ENCODE data around the gene MGP. TPM values are rescaled to one million over a fixed set of nuclear protein-coding genes. Genes with fewer than 3 reads are reported as not detected.

The MGP gene
- polyA plus RNA-seq, 1 of the 3 experiments (the other 2 are of a cell fraction), result 76.2 TPM

GRCh38 chr12:14906114-14906513 is 20.5 kb upstream of the MGP start:
- Histone ChIP-seq H3K4me2 (no peak overlapping the region), H3K4me3 (ENCODE audit: low read depth in 2 of 2, low read length in 1 of 2) (no peak overlapping the region), H3K4me1 (ENCODE audit: control insufficient read depth in 1 of 2, insufficient read depth in 2 of 2, low read depth in 1 of 2, low read length in 1 of 2) (no peaks in the 10 kb centered on the region; a peak in 1 of 4 replicates), H3K27ac (ENCODE audit: low read depth in 2 of 2, low read length in 1 of 2) (no peak overlapping the region), H2AFZ (ENCODE audit: low read depth) (no peak overlapping the region), H4K20me1 (ENCODE audit: insufficient read depth) (no peaks in the 10 kb centered on the region), H3K36me3 (replicated peaks in 1 of 2; ENCODE audit: control insufficient read depth in 1 of 2, insufficient read depth in 2 of 2, low read length in 1 of 2) (no peaks in the 10 kb centered on the region), H3K79me2 (ENCODE audit: insufficient read depth) (no peaks in the 10 kb centered on the region), H3K27me3 (ENCODE audit: insufficient read depth) (no peaks in the 10 kb centered on the region), H3K9ac (no peak overlapping the region), H3K9me3 (no peaks in the 10 kb centered on the region), H3K9me2 (no peaks in the 10 kb centered on the region), H3F3A (replicated peaks; ENCODE audit: insufficient read depth) (no peaks in the 10 kb centered on the region)
- DNase-seq, result no peak
- TF ChIP-seq NFIC (IDR thresholded peaks at IDR 0.05; ENCODE audit: borderline replicate concordance), result no peak
- TF ChIP-seq EP300 (IDR thresholded peaks at IDR 0.05; ENCODE audit: borderline replicate concordance in 1 of 2, low read depth in 1 of 2, low read length in 1 of 2), result no peak
- no peak for TF ChIP-seq GABPA (IDR thresholded peaks at IDR 0.05; ENCODE audit: low read depth)
- TF ChIP-seq SMC3 (IDR thresholded peaks at IDR 0.05; ENCODE audit: low read depth, low read length), result no peak
- TF ChIP-seq MEF2A (IDR thresholded peaks at IDR 0.05; ENCODE audit: borderline replicate concordance, low read depth), result no peak
- no peak for TF ChIP-seq FOXM1 (IDR thresholded peaks at IDR 0.05; ENCODE audit: low read depth)
- ChIA-PET POLR2A (no interaction called here), CTCF (no interaction called here)
- WGBS (ENCODE audit: low lambda C conversion rate), result 73% methylated on average over 5 of the region's 5 CpGs

- Histone ChIP-seq H3K36me3 (replicated peaks in 1 of 2; ENCODE audit: control insufficient read depth in 1 of 2, insufficient read depth in 2 of 2, low read length in 1 of 2) (no peaks in the 10 kb centered on the region), H3K9me2 (no peaks in the 10 kb centered on the region), H3K4me1 (ENCODE audit: control insufficient read depth in 1 of 2, insufficient read depth in 2 of 2, low read depth in 1 of 2, low read length in 1 of 2) (no peaks in the 10 kb centered on the region; a peak in 1 of 4 replicates), H3K27ac (ENCODE audit: low read depth in 2 of 2, low read length in 1 of 2) (peak overlapping the region in 1 of 2 experiments; percentile 39; a peak in 1 of 4 replicates), H2AFZ (ENCODE audit: low read depth) (0 out of 2 replicates have a peak overlapping the region, but pooled peaks have one; percentile 45), H3K4me2 (no peak overlapping the region), H3F3A (replicated peaks; ENCODE audit: insufficient read depth) (no peaks in the 10 kb centered on the region), H3K79me2 (ENCODE audit: insufficient read depth) (no peaks in the 10 kb centered on the region), H3K9me3 (no peaks in the 10 kb centered on the region), H3K4me3 (ENCODE audit: low read depth in 2 of 2, low read length in 1 of 2) (no peak overlapping the region), H3K27me3 (ENCODE audit: insufficient read depth) (no peaks in the 10 kb centered on the region), H3K9ac (no peak overlapping the region), H4K20me1 (ENCODE audit: insufficient read depth) (no peaks in the 10 kb centered on the region)
- POLR2A ChIA-PET, result no interaction called here
- no peak for DNase-seq
- 79% methylated on average over 5 of the region's 5 CpGs for WGBS (ENCODE audit: low lambda C conversion rate)
- CTCF ChIA-PET, result no interaction called here
- TF ChIP-seq POLR2AphosphoS5 (IDR thresholded peaks at IDR 0.05; ENCODE audit: low read depth, low read length), result no peak
- TF ChIP-seq YY1 (IDR thresholded peaks at IDR 0.05; ENCODE audit: low read depth), result no peak
- TF ChIP-seq CHD2 (IDR thresholded peaks at IDR 0.05; ENCODE audit: low read length, partially characterized antibody), result no peak
- TF ChIP-seq, protein P1, sequence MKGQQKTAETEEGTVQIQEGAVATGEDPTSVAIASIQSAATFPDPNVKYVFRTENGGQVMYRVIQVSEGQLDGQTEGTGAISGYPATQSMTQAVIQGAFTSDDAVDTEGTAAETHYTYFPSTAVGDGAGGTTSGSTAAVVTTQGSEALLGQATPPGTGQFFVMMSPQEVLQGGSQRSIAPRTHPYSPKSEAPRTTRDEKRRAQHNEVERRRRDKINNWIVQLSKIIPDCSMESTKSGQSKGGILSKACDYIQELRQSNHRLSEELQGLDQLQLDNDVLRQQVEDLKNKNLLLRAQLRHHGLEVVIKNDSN (IDR thresholded peaks at IDR 0.05; ENCODE audit: borderline replicate concordance, low read depth), result no peak
- TF ChIP-seq, protein P2, sequence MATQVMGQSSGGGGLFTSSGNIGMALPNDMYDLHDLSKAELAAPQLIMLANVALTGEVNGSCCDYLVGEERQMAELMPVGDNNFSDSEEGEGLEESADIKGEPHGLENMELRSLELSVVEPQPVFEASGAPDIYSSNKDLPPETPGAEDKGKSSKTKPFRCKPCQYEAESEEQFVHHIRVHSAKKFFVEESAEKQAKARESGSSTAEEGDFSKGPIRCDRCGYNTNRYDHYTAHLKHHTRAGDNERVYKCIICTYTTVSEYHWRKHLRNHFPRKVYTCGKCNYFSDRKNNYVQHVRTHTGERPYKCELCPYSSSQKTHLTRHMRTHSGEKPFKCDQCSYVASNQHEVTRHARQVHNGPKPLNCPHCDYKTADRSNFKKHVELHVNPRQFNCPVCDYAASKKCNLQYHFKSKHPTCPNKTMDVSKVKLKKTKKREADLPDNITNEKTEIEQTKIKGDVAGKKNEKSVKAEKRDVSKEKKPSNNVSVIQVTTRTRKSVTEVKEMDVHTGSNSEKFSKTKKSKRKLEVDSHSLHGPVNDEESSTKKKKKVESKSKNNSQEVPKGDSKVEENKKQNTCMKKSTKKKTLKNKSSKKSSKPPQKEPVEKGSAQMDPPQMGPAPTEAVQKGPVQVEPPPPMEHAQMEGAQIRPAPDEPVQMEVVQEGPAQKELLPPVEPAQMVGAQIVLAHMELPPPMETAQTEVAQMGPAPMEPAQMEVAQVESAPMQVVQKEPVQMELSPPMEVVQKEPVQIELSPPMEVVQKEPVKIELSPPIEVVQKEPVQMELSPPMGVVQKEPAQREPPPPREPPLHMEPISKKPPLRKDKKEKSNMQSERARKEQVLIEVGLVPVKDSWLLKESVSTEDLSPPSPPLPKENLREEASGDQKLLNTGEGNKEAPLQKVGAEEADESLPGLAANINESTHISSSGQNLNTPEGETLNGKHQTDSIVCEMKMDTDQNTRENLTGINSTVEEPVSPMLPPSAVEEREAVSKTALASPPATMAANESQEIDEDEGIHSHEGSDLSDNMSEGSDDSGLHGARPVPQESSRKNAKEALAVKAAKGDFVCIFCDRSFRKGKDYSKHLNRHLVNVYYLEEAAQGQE (IDR thresholded peaks at IDR 0.05; ENCODE audit: low read depth, low read length), result no peak
- TF ChIP-seq RFX5 (IDR thresholded peaks at IDR 0.05; ENCODE audit: low read length), result no peak
- TF ChIP-seq NRF1 (IDR thresholded peaks at IDR 0.05; ENCODE audit: low read depth, low read length), result no peak
- TF ChIP-seq ELF1 (IDR thresholded peaks at IDR 0.05), result no peak
- TF ChIP-seq MEF2A (IDR thresholded peaks at IDR 0.05; ENCODE audit: borderline replicate concordance, low read depth), result no peak
- no peak for TF ChIP-seq TCF12 (IDR thresholded peaks at IDR 0.05)
- TF ChIP-seq, protein P3, sequence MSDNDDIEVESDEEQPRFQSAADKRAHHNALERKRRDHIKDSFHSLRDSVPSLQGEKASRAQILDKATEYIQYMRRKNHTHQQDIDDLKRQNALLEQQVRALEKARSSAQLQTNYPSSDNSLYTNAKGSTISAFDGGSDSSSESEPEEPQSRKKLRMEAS (IDR thresholded peaks at IDR 0.05; ENCODE audit: low read depth), result no peak
- no peak for TF ChIP-seq TEAD4 (IDR thresholded peaks at IDR 0.05; ENCODE audit: borderline replicate concordance, insufficient read depth)
- TF ChIP-seq PBX3 (IDR thresholded peaks at IDR 0.05), result no peak
- no peak for TF ChIP-seq TAF1 (IDR thresholded peaks at IDR 0.05; ENCODE audit: borderline replicate concordance, low read depth, low read length)
- TF ChIP-seq CTCF (IDR thresholded peaks at IDR 0.05), result no peak
- no peak for TF ChIP-seq SMC3 (IDR thresholded peaks at IDR 0.05; ENCODE audit: low read depth, low read length)
- no peak for TF ChIP-seq EP300 (IDR thresholded peaks at IDR 0.05; ENCODE audit: borderline replicate concordance in 1 of 2, low read depth in 1 of 2, low read length in 1 of 2)
Observed at GRCh38 chr12:14905269-14906004, 19.8 kb upstream of the MGP start.

Measured in SK-N-SH (cell line).